DOHH2 (cell line): Measurements from ENCODE around the gene NAV2.

Experiments used
- H3F3A ChIP-seq: fragments of 200-600 bp; sonication (generic), shearing (Covaris generic); 2 replicates; pipeline ENCODE4 v1.6.0; 2016; ENCODE audit warnings: antibody characterized with exemption, mild to moderate bottlenecking; ENCODE audit not compliant: control insufficient read depth, insufficient read depth
- H3K27ac ChIP-seq: fragments of 200-600 bp; sonication (generic); 2 replicates; pipeline ENCODE4 v1.5.1; 2014; ENCODE audit warnings: low read depth, mild to moderate bottlenecking, low read length, moderate library complexity
- H3K27me3 ChIP-seq: fragments of 200-600 bp; sonication (generic); 2 replicates; pipeline ENCODE4 v1.6.1; 2014; ENCODE audit warnings: mild to moderate bottlenecking, low read length, mixed read lengths; ENCODE audit not compliant: control insufficient read depth
- H3K36me3 ChIP-seq: fragments of 200-600 bp; sonication (generic); 2 replicates; pipeline ENCODE4 v1.6.1; 2014; ENCODE audit warnings: mild to moderate bottlenecking, low read length, moderate library complexity, mixed read lengths; ENCODE audit not compliant: control insufficient read depth
- H3K4me1 ChIP-seq: fragments of 200-600 bp; sonication (generic); 2 replicates; pipeline ENCODE4 v1.6.1; 2014; ENCODE audit warnings: mild to moderate bottlenecking, low read length, mixed read lengths; ENCODE audit not compliant: control insufficient read depth
- H3K4me2 ChIP-seq: fragments of 200-600 bp; sonication (generic); 2 replicates; pipeline ENCODE4 v1.6.0; 2014; ENCODE audit warnings: mild to moderate bottlenecking, low read length, moderate library complexity
- H3K4me3 ChIP-seq: fragments of 200-600 bp; sonication (generic); 2 replicates; pipeline ENCODE4 v1.5.1; 2014; ENCODE audit warnings: mild to moderate bottlenecking, low read length, mixed read lengths
- H3K79me2 ChIP-seq: fragments of 200-600 bp; sonication (generic); 2 replicates; pipeline ENCODE4 v1.6.1; 2014; ENCODE audit warnings: mild to moderate bottlenecking, low read length, mixed read lengths; ENCODE audit not compliant: control insufficient read depth
- H3K9me2 ChIP-seq: fragments of 200-600 bp; sonication (generic); replicated peaks from 2 replicates; pipeline ENCODE4 v1.6.1; 2014; ENCODE audit warnings: mild to moderate bottlenecking, low read length, mixed read lengths; ENCODE audit not compliant: control insufficient read depth
- H3K9me3 ChIP-seq: fragments of 200-600 bp; sonication (generic); 2 replicates; pipeline ENCODE4 v1.6.1; 2014; ENCODE audit warnings: antibody characterized with exemption, low read length, mixed read lengths; ENCODE audit not compliant: control insufficient read depth, insufficient read depth
- H4K20me1 ChIP-seq: fragments of 200-600 bp; sonication (generic); 2 replicates; pipeline ENCODE4 v1.6.0; 2014; ENCODE audit warnings: low read depth, mild to moderate bottlenecking, antibody characterized with exemption, low read length, moderate library complexity; ENCODE audit not compliant: control insufficient read depth, insufficient read depth
- EZH2phosphoT487 ChIP-seq: fragments of 200-600 bp; sonication (generic); IDR thresholded peaks from 2 replicates; pipeline ENCODE4 v1.6.1; 2017; ENCODE audit warnings: borderline replicate concordance, mild to moderate bottlenecking, antibody characterized with exemption, low read length, moderate library complexity, mixed read lengths
- TF ChIP-seq, protein P1 (sequence below): fragments of 200-600 bp; sonication (generic); IDR thresholded peaks from one replicate; pipeline ENCODE4 v1.5.1; 2014; ENCODE audit warnings: antibody characterized with exemption, mild to moderate bottlenecking, low read depth, low read length; ENCODE audit not compliant: poor library complexity, severe bottlenecking

NAV2 gene

DNA sequence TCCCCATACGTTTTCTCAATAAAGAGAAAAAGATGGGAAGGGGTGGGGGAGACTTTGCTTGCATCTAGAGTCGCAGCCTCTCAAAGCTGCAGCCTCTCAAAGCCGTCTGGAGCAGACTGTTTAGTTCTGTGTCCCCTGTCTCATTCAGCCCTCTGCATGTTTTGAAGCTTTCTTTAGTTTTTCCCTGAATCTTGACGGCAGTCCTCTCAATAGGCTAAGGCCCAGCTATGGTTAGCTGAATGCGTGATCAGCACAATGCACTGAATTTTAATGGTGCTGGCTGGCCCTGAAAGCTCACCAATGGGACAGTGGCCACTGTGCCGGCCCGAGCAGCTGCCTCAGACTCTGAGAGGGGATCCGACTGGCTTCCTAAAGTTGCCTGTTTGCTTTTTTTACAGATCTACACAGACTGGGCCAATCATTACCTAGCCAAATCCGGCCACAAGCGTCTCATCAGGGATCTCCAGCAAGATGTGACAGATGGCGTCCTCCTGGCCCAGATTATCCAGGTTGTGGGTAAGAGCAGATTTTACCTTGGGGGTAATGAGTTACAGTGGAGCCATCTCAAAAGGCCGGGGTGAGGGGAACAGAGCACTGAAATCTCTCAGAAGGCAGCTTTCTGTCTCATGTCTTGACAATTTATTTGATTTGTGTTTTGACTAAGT, 119.6 kb downstream of the NAV2 start:
- Histone ChIP-seq H3K4me2 (no peak overlapping the region), H3K9me2 (no peaks in the 10 kb centered on the region), H3K4me3 (no peak overlapping the region), H3K79me2 (no peaks in the 10 kb centered on the region), H4K20me1 (no peaks in the 10 kb centered on the region), H3F3A (no peaks in the 10 kb centered on the region), H3K9me3 (no peaks in the 10 kb centered on the region), H3K27me3 (no peaks in the 10 kb centered on the region; the same call in 1 of the 2 replicates), H3K36me3 (no peaks in the 10 kb centered on the region), H3K4me1 (no peaks in the 10 kb centered on the region), H3K27ac (no peak overlapping the region)
- TF ChIP-seq EZH2phosphoT487: no peak
- TF ChIP-seq, protein P1, sequence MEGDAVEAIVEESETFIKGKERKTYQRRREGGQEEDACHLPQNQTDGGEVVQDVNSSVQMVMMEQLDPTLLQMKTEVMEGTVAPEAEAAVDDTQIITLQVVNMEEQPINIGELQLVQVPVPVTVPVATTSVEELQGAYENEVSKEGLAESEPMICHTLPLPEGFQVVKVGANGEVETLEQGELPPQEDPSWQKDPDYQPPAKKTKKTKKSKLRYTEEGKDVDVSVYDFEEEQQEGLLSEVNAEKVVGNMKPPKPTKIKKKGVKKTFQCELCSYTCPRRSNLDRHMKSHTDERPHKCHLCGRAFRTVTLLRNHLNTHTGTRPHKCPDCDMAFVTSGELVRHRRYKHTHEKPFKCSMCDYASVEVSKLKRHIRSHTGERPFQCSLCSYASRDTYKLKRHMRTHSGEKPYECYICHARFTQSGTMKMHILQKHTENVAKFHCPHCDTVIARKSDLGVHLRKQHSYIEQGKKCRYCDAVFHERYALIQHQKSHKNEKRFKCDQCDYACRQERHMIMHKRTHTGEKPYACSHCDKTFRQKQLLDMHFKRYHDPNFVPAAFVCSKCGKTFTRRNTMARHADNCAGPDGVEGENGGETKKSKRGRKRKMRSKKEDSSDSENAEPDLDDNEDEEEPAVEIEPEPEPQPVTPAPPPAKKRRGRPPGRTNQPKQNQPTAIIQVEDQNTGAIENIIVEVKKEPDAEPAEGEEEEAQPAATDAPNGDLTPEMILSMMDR: no peak

DNA sequence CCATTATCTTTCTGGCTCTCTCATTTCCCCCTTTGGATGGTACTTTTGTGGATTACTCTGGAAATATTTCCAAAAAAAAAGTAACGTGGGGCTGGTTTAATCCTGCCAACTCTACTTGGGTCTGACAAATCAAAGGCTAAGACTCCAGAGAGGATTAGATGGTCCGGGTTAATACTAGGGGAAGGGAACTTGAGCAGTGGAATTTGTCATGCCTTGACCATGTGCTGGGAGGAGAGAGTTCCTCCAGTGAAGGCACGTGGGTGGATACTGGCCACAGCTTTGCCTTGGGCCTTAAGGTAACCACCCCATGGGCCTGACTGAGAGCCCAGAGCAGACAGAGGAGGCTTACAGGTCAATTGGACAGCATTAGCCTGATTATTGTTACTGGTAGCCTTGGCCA, 120.3 kb downstream of the NAV2 start:
- H4K20me1 ChIP-seq: no peaks in the 10 kb centered on the region
- H3K79me2 ChIP-seq: no peaks in the 10 kb centered on the region
- H3K9me2 ChIP-seq: no peaks in the 10 kb centered on the region

DNA sequence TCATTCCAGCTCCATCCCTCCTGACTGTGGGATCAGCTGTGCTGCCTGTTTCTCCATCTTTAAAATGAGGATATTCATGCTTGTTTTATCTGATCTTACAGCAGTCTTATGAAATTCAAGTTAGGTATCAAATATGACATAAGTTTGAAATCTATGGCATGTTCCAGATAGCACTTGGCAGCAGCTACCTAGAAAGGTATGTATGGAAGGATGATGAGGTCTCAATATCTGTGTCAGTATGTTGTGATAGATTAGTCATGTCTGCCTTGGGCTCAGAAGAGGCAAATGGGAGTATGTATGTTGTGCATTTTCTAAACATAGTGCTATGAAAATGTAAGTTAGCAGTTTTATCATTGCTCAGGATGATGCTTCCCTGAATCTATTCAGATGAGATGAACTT, 122.1 kb downstream of the NAV2 start:
- Histone ChIP-seq H3K27ac (no peak overlapping the region), H3K4me3 (no peak overlapping the region), H3K36me3 (no peaks in the 10 kb centered on the region), H3K4me2 (no peak overlapping the region), H3F3A (no peaks in the 10 kb centered on the region), H3K79me2 (no peaks in the 10 kb centered on the region), H3K27me3 (no peaks in the 10 kb centered on the region), H4K20me1 (no peaks in the 10 kb centered on the region), H3K9me2 (no peaks in the 10 kb centered on the region), H3K4me1 (no peaks in the 10 kb centered on the region), H3K9me3 (no peaks in the 10 kb centered on the region)
- TF ChIP-seq EZH2phosphoT487: no peak
- TF ChIP-seq, protein P1: no peak

More for the DNA sequence above, 120.3 kb downstream of the NAV2 start:
- Histone ChIP-seq H3K4me2 (no peak overlapping the region), H3K4me1 (no peaks in the 10 kb centered on the region), H3K27me3 (no peaks in the 10 kb centered on the region), H3F3A (no peaks in the 10 kb centered on the region), H3K9me3 (no peaks in the 10 kb centered on the region), H3K4me3 (no peak overlapping the region), H3K27ac (no peak overlapping the region), H3K36me3 (no peaks in the 10 kb centered on the region)
- no peak for TF ChIP-seq EZH2phosphoT487
- TF ChIP-seq, protein P1: no peak
